Type B pancreatic cell (in vitro differentiated cells): ENCODE results near the gene EIF3D. TPM values are rescaled to one million over a fixed set of nuclear protein-coding genes. Genes with fewer than 3 reads are reported as not detected.
A peak's percentile ranks its signal among the peaks of the same experiment; 100 is the strongest.

Source experiments
- DNase-seq: peaks from one replicate; pipeline ENCODE4 v3.0.0; 2021; ENCODE audit warnings: mixed read lengths; ENCODE audit not compliant: unreplicated experiment; ENCODE audit errors: extremely low spot score
- H3K27ac Mint-ChIP-seq: 2 replicates; pipeline ENCODE4 v1.8.0; 2021; ENCODE audit warnings: mild to moderate bottlenecking, mixed read lengths
- H3K27me3 Mint-ChIP-seq: 2 replicates; pipeline ENCODE4 v1.8.0; 2021; ENCODE audit warnings: mixed read lengths
- H3K36me3 Mint-ChIP-seq: 2 replicates; pipeline ENCODE4 v1.8.0; 2021; ENCODE audit warnings: mixed read lengths
- H3K4me1 Mint-ChIP-seq: one replicate; pipeline ENCODE4 v1.8.0; 2021; ENCODE audit warnings: mixed read lengths; ENCODE audit not compliant: unreplicated experiment
- H3K4me3 Mint-ChIP-seq: 2 replicates; pipeline ENCODE4 v1.8.0; 2021; ENCODE audit warnings: mild to moderate bottlenecking, mixed read lengths
- H3K9me3 Mint-ChIP-seq: 2 replicates; pipeline ENCODE4 v1.8.0; 2021; ENCODE audit warnings: mixed read lengths
- CTCF ChIP-seq: fragments of 200-600 bp; sonication (generic); conservative IDR thresholded peaks from 2 replicates; pipeline ENCODE4 v1.5.0; 2021; ENCODE audit warnings: antibody characterized with exemption, mild to moderate bottlenecking
- total RNA-seq: library from RNA; stranded (reverse); gene quantifications from 2 replicates; pipeline ENCODE4 v1.2.1, GENCODE V29; 2021; ENCODE audit warnings: low replicate concordance

Gene EIF3D
- total RNA-seq, 1 donor from 2014 or later = 162 TPM

- TF ChIP-seq CTCF = no peak
- Mint-ChIP-seq H3K27me3 (no peaks in the 10 kb centered on the region), H3K4me1 (no peaks in the 10 kb centered on the region), H3K4me3 (no peak overlapping the region), H3K9me3 (no peaks in the 10 kb centered on the region), H3K27ac (peak overlapping the region; percentile 19), H3K36me3 (peaks cover 14% of the 10 kb centered on the region)
- no peak for DNase-seq
Observed at GRCh38 chr22:36472689-36473088, 56.3 kb downstream of the EIF3D start.

- Mint-ChIP-seq H3K36me3 (peaks cover 9% of the 10 kb centered on the region), H3K27me3 (no peaks in the 10 kb centered on the region), H3K9me3 (no peaks in the 10 kb centered on the region), H3K27ac (peak overlapping the region; percentile 19), H3K4me1 (no peaks in the 10 kb centered on the region), H3K4me3 (no peak overlapping the region)
- TF ChIP-seq CTCF = no peak
- no peak for DNase-seq
Observed at GRCh38 chr22:36471341-36471821, 57.6 kb downstream of the EIF3D start.

- no peaks in the 10 kb centered on the region for H3K4me1 Mint-ChIP-seq
- no peak for DNase-seq
- H3K36me3 Mint-ChIP-seq = peaks cover 7% of the 10 kb centered on the region
- H3K27ac Mint-ChIP-seq = no peak overlapping the region
- H3K27me3 Mint-ChIP-seq = no peaks in the 10 kb centered on the region
- H3K4me3 Mint-ChIP-seq = no peak overlapping the region
- no peaks in the 10 kb centered on the region for H3K9me3 Mint-ChIP-seq
- TF ChIP-seq CTCF = no peak
Observed at GRCh38 chr22:36470994-36471331, 58.0 kb downstream of the EIF3D start.

GRCh38 chr22:36470162-36470993 lies 58.6 kb downstream of the EIF3D start:
- H3K4me1 Mint-ChIP-seq = peaks cover 5% of the 10 kb centered on the region
- no peak overlapping the region for H3K4me3 Mint-ChIP-seq
- TF ChIP-seq CTCF = peak; percentile 96
- peak overlapping the region; percentile 48 for H3K27ac Mint-ChIP-seq
- peaks cover 1% of the 10 kb centered on the region for H3K36me3 Mint-ChIP-seq
- no peaks in the 10 kb centered on the region for H3K27me3 Mint-ChIP-seq
- peak; percentile 84 for DNase-seq
- H3K9me3 Mint-ChIP-seq = no peaks in the 10 kb centered on the region

GRCh38 chr22:36469094-36469710 lies 59.8 kb downstream of the EIF3D start:
- H3K4me1 Mint-ChIP-seq = peaks cover 5% of the 10 kb centered on the region

More at GRCh38 chr22:36469094-36469710, 59.8 kb downstream of the EIF3D start:
- DNase-seq = no peak
- no peak for TF ChIP-seq CTCF
- Mint-ChIP-seq H3K27ac (no peak overlapping the region), H3K9me3 (no peaks in the 10 kb centered on the region), H3K4me3 (no peak overlapping the region), H3K36me3 (no peaks in the 10 kb centered on the region), H3K27me3 (no peaks in the 10 kb centered on the region)
